NCI-H526 treated with DMSO at 0.1 percent for 48 hours (cell line): ENCODE measurements around the gene AGBL4.

Experiments
- DNase-seq: peaks from one replicate; lab custom pipeline; 2025; lab: John Stamatoyannopoulos, UW

Gene AGBL4

GRCh38 chr1:48680411-48681035, 1343.2 kb downstream of the AGBL4 start:
- no peak for DNase-seq

- DNase-seq = no peak
Observed at GRCh38 chr1:48679859-48680258, 1343.9 kb downstream of the AGBL4 start.

DNA sequence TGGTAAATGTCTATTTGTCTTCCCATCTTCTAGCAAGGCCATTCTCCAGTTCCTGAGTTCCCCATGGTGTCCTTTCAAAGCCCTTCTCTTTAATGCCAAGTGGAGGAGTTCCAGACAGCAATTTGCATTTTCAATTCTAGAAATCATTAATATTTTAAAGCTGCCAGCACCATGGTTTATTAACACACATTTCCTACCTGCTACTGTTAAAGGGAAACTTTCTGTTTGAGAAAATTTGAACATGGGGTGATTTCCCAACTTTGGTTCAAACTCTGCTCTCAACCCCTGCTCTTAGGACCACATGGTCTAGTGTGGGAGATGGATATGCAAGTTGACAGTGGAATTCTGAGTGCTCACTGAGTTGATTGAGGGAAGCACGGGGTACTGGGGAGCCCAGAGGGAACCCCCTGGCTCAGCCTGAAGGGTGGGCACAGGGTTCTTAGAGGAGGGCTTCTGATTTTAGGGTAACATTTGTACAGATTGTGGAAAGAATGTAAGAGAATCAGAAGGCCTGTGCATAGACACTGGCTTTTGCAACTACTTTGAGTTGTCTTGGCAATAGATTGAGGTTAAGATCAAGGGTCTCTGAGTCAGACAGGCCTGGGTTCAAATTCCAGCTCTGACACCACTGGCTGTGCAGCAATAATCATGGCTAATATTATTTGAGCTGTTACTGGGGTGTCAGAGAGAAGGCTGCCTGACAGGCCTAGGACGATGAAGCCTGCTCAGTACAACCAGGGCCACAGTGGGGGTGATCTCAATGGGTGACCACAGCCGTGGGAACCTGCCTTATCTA, 1344.8 kb downstream of the AGBL4 start:
- no peak for DNase-seq

GRCh38 chr1:48677306-48678287, 1346.2 kb downstream of the AGBL4 start:
- peak; percentile 43 for DNase-seq

- DNase-seq = no peak
Observed at GRCh38 chr1:48676822-48677221, 1346.9 kb downstream of the AGBL4 start.

GRCh38 chr1:48676376-48676775, 1347.4 kb downstream of the AGBL4 start:
- DNase-seq = no peak

- DNase-seq = no peak
Observed at GRCh38 chr1:48675251-48675650, 1348.5 kb downstream of the AGBL4 start.

DNA sequence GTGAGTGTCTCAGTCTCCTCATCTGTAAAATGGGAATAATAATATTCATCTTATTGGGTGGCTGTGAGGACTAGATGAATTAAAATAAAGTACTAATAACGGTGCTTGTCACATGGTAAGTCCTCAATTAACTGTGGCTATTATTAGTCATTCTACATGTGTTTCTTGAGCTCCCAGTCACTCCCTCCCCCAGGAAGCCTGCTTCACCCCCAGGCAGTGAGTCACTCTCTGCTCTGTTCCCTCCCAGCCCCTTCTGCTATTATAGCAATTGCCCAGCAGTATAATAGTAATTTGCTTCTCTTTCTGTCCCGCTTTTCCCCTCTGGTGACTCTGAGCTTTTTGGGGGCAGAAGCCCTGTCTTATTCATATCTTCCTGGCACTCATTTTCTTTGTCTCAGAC, 1349.1 kb downstream of the AGBL4 start:
- DNase-seq = no peak

DNA sequence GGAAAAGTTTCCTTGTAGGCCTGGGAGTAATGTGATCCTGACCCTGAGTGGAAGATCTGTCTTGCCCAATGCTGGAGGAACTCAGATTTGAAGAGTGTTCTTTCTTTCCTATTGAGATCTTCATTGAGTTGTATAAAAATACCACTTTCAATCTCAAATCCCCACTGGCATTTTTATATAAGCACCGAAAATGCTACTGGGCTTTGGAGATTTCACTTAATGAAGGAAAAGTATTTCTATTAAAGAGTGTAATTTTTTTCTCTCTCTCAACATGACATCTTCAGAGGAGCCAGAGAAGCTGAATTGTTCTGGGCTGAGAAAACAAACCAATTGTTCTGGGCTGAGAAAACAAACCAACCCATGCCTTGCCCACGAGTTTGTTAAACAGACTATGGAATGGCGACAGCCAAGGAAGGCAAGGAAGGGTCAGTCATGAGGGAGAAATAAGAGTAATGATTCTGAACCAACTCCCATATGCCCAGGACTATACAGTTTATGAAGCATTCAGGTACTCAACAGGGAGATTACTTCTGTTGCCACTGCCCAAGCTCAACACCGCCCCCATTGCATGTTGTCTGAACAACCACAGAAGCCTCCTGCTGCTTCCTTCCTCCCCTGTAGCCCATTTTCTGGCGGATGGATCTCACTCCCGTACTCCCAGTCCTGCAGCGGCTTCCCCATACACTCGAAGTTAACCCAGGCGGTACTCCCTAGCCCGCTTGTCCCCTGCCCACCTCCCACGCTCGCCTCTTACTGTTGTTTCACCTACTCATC, 1350.2 kb downstream of the AGBL4 start:
- DNase-seq = no peak

GRCh38 chr1:48671578-48671977, 1352.2 kb downstream of the AGBL4 start:
- DNase-seq = no peak

DNA sequence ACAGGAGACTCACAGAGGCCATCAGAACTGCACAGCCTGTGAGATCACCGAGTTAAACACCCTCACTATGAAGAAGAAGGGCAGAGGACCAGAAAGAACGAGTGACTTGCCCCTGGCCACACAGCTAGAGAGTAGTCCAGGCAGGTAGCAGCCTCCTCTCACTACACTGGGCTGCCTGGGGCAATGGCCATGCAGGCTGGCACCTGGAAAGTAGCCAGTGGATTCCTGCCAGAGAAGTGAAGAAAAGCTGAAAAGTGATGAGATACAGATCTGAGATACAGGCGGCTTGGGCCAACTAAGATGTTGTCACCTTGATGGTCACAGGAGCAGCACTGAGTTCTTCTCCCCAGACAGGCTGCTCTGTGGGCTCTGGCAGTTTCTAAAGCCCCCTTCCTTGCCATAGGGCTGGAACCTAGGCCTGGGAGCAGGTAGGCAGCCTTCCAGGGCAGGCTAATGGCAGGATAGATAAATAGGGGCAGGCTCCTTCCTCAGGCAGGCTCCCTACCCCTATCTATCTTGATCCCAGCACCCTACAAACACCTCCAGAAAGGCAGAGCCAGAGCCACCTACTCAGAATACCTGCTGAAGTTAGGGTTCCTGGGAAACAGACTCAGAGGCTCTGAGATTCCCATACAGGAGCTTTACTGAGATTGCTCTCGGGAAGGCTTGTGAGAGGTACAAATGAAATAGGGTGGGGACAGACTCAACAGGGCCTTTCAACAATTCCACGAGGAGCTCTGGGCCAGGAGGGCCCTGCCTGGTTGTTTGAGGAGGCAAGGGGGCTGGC, 1353.3 kb downstream of the AGBL4 start:
- DNase-seq = no peak

- DNase-seq = no peak
Observed at GRCh38 chr1:48668339-48668738, 1355.4 kb downstream of the AGBL4 start.

DNA sequence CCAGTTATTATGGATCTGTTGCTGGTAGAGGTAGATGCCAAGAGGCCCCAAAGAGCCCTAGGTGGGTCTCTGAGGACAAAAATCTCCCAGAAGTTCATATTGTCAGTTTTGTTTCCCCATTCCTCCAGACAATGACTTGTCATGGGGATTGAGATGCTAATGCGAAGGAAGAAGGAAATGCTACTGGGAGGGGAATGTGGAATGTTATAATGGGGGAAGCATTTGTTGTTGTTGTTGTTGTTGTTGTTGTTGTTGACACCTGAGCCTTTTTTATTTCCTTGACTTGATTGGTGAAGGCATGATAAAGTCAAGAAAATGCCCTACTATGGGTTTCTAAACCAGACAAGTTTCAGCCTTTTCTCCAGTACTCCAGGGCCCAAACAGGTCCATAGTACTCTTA, 1356.0 kb downstream of the AGBL4 start:
- no peak for DNase-seq

DNA sequence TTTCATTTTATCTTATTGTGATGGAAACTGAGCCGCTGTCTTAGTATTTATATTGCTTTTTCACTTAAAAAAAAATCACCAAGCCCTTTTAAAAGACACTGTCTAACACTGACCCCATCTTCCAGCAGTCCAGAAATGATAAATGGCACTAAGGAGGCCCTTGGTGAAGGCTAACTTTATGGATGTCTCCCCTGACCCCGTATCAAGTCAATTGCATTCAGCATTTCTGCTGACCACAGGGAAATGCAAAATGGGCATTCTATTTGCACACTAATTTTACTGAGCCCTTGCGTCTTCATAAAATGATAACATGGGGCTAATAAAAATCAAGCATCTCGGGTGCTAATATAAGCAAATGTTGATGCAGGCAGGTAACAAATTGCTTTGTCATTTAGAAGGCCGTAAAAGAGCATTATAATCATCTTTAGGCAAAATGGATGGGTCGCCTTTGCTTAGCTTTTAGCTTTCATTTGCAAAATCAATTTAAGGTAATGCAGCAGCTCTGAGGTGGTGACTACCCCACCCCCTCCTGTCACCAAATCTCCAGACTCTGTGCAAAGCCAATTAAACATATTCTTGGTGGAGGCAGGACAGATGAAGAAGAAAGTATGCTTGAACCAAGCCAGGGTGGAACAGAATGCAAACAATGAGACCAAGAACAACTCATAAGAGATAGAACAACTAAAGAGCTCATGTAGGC, 1357.9 kb downstream of the AGBL4 start:
- peak; percentile 54 for DNase-seq

DNA sequence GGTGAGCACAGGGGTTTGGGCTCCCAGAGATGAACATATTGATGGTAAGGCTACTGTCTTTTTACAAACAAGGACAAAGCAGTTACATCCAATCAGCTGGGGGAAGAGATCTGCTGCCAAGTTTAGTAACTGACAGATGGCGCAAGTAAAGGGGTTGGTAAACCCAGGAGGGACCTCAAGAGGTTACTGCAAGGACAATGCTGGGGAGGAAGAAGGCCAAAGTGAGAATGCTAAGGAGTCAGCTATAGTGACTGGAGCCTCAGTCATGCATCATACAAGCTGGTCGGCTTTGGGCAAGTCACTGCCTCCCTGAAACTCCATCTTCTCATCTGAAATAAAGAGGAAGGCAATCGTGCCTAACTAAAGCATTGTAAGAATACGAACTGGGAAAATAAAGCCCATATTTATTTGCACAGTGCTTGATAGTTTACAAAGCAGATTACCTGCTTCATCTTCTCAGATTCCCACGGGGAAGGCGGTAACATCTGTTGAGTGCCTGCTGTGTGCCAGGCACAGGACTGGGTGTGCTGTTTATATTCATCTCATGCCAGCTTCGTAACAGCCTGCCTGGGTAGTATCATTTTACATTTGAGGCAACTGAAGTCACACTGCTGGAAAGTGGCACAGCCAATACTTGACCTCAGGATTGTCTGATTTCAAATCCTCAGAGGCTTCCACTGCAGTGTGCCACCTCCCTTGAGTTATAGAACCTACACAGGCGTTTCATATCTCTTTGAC, 1361.9 kb downstream of the AGBL4 start:
- DNase-seq = no peak

- DNase-seq = no peak
Observed at GRCh38 chr1:48659801-48660200, 1364.0 kb downstream of the AGBL4 start.

GRCh38 chr1:48657413-48657812, 1366.3 kb downstream of the AGBL4 start:
- DNase-seq = no peak

DNA sequence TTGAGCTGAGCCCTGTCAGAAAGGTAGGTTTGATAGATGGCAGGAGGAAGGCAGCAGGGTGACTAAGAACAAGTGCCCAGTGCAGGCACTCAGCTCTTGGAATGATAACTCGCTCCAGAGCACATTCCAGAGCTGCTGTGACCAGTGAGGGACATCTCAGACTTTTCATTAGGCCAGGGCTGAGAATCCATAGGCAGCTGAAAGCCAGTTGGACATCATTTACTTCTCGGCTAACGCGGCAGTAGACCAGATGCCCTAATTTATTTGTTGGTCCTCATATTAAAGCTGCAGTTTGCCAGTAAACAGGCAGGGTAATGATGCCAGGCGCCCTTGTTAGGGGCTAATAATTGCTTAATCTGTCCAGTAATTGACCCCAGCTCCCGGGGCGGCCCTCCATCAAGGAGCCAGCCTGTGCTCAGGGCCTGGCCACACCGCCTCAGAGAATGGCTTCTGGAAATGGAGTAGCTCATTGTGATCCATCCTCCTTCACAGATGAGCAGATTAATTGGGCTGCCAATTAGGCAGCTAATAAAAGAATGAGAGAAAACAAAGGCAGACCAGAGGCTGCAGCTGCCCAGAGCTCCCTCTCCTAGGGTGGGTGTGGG, 1369.0 kb downstream of the AGBL4 start:
- no peak for DNase-seq

DNA sequence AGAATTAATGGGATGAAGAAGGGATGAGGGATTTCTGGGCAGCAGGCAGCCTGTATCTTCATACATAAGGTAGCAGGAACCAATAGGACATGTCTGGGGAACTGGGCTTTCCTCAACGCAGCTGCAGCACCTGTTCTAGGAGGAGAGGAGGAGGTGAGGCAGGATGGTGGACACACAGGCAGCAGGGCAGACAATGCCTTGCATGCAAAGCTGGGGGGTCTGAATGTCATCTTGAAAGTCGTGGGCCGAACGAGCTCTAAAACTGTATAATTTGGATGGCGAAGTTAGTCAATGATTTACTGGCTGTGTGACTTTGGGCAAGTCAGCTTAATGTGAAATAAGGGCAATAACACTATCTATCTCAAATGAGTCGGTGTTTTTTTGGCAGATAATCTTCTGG, 1371.4 kb downstream of the AGBL4 start:
- DNase-seq = no peak
